Cerebellar nuclear complex (tissue), 1 donor: ENCODE results near the gene C2CD2.

Source experiments
- DNase-seq, 2 experiments: peaks; one replicate each; lab custom pipeline; 2025; lab: John Stamatoyannopoulos, UW

Gene C2CD2

DNA sequence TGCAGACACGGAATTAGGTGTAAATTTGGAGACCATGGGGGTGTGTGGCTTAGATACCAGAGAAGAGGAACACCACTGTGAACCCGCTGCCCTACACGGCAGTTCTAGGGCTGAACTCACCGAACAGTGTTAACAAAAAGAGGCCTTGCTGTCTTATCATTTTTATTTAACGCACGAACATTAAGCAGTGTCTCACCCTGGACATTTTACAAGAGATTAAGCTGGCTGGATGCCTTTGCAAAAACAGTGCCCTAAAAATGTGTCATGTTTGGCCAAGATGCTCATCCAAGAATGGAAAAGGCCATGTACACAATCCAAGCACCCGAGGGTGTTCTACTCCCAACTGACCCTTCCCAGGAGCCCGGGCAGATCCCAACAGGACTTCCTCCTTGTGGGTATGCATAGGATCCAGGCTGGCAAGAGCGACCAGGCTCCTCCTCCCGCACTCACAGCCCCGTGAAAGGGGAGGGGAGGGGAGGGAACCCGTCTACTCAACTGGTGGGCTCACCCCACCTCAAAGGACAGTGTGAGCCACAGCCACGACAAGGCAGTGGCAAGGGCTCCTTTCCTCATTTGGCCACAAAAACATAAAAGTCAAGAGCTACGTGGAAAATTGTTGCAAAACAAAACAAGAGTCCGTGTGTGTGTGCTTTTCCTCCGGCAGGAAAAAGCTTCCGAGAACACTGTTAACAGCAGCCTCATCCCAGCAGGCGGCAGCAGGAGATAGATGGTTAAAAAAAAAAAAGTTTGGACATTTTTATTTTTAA is 20.3 kb downstream of the C2CD2 start:
- DNase-seq = no peak

DNA sequence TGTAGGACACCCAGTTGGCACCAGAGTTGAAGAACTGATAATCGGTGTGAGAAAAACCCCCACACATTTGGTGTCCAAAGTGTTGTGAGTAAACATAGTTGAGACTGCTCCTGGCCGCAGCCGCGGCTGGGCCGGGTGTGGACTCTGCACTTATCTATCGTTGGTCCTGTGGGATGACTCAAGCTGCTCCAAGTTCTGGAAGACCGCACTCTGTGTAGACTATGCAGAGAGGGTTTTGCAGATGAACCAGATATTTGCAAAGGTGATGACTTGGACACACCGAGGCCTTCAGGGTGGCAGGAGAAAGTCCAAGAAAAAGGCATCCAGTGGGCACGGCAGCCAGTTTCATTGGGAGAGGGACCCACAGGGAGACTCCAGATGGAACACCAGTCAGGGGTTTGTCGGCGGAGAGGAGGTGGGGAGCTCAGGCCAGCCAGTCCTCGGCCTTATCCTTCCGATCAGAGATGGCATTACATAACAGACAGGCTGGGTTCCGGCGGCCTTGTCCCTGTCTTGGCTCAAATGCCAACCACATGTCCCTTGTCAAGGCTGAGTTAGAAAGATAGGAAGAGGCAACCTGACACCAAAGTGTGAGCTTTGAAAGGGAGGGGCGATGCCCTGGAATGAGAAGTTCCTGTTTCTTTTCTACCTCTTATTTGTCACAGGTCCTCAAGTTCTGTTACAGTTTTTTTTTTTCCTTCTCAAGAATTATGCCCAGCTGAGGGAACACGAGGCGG is 21.1 kb downstream of the C2CD2 start:
- peak in 1 of 2 experiments; percentile 21 for DNase-seq

DNA sequence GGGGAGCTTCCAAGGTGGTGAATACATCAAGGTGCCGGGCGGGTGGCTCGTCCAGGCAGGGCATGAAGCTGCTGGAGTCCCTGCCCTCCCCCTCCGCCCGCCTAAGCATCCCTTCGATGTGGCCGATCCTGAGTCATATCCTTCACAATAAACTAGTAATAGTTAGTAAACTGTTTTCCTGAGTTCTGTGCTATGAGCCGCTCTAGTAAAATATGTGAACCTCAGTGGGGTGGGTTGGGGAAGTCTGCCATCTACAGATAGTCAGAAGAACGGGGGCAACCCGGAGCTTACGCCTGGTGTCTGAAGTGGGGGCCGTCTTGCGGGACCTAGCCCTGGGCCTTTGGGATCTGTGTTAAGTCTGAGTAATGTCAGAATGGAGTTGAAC is 21.6 kb downstream of the C2CD2 start:
- no peak for DNase-seq

DNA sequence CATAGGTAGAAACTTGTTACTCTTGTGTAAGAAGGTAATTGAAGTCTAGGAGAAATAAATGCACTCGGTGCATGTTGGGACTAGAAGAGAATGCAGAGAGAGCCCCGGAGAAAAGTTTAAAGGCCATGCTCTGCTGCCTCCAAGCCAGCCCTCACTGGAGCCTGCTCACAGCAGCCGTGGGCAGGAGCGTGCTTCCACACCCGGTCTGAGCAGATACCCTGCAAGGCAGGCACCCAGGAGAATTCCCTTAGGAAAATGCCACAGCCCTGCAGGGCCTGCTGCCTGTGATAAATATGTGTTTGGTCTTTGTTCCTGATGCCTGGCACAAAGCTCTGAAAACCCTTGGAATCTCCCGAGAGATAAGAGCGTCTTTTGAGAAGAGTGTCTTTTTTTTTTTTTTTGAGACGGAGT is 22.8 kb downstream of the C2CD2 start:
- DNase-seq = no peak

DNA sequence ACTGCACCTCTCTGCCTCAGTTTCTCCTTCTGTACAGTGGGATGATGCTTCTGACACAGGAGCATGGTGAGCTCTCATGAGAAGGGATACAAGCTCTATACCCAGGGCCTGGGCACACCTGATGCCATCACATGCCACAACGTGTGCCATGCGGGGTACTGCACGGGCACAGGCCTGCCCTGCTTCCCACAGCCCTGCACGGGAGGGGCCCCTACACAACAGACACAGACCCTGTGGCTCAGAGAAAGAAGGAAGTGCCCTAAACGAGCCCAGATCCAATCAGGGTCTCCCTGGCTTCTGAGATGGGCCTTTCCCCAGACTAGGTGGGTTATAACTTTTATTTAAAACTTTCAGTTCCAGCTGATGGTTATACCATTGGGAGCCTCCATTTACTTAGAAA is 24.6 kb downstream of the C2CD2 start:
- DNase-seq = no peak

DNA sequence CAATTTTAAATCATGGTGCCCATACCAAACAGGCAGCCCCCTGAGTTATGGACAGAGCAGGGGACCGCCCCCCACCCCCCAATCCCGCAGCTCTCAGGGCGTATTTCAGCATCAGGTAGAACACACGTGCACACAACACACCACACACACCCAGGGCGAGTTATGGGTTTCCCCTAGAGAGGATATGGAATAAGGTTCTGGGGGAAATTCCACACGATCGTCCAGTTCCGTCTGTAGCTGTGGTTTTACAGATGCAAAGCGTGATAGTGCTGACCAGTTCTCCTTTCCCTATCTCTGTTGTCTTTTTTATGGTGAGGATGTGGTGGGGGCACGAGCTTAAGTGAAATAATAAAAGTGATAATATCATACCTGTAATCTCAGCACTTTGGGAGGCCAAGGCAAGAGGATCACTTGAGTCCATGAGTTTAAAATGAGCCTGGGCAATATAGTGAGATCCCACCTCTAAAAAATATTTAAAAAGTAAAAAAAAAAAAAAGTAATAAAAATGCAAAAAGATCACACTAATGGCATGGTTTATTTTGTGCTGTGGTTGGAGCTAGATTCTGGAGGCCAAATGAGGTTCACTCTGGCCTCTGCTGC is 25.1 kb downstream of the C2CD2 start:
- DNase-seq = no peak

DNA sequence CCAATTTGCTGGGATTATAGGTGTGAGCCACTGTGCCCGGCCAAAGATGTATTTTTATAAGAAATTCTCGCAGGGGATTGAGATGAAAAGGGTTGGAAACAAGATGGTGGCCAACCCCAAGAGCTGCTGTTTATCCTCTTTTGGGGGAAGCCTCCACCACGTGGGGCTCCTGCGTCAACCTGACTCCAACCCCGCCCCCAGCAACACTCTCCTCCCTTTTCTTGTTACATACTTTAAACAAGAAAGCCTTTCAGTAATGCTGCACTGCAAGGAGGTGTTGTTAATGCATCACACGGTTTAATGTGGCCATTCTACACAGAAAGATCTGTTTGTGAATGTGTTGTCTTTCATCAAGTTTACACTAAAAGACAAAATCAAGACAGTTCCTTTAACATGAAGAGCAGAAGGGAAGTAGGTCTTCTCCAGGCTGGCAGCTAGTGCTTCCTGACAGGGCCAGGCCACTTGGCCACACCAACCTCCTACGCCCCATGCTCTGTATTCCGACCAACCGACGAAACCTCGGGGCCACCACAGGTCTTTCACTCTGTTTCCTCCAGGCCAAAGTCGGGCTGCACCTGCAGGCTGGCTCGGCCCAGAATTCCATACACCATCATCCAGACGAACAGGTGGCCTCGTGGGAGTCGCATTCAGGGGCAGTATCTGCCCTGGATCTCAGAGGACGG is 25.9 kb downstream of the C2CD2 start:
- DNase-seq = no peak

DNA sequence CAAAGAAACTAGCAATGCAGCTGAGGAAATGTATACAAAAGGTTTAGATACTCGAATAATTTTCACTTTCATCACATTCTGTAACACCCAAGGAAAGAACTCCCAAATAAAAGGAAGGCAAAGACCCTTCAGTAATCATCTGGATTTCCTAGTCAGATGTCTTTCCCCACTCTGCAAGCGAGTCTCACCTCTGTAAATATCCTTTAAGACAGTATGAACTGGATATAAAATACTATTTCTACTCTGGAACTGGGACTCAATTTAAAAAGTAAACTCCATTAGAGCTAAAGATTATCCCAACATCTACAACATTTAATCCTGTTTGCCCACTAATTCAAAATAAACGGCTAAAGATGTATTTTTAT is 27.0 kb downstream of the C2CD2 start:
- no peak for DNase-seq

DNA sequence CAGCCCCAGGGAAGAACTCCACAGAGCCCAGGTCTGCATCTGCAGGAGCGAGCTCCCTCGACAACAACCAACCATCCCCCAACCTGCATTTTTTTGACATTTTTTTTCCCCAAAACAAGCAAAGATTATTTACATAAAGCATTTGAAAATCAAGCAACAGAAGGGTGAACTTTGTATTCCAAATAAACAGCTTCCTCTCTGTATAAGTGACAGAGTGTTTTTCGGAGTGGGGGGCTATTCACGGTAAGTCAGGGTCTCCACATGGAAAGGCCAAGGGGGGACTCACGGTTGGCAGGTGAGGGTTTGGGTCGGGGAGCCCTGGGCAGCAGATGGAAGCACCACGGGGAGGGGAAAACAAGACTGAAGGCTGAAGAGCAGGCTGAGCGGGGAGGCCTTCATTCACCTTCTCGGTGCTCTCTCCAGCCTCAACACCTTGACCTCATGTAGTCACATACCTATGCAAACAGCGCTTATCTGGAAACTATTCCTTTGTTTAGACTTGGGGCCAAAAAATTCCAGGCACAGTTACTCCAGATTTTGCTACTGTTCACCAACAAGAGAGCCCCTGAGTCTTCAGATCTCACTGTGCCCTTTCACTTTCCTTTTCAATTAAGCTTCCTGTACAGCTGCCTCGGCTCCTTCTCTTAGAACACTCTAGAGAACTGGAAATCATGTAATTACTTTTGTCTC is 27.6 kb downstream of the C2CD2 start:
- no peak for DNase-seq

DNA sequence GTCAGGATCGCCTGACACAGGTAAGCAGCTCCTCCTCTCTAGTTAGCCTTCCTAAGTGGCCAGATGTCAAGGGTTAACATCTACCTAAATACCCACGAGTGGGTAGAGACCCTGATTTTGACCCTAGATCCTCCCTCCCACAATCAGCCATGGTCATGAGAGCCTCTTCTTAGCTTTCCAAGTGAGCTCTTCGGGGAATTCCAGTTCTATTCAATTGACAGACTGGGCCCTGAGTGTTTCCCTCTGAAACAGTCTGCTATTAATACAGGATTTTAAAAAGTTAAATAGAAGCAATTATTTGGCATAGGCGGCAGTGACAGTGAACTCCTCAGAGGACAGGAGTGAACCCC is 28.1 kb downstream of the C2CD2 start:
- no peak for DNase-seq

DNA sequence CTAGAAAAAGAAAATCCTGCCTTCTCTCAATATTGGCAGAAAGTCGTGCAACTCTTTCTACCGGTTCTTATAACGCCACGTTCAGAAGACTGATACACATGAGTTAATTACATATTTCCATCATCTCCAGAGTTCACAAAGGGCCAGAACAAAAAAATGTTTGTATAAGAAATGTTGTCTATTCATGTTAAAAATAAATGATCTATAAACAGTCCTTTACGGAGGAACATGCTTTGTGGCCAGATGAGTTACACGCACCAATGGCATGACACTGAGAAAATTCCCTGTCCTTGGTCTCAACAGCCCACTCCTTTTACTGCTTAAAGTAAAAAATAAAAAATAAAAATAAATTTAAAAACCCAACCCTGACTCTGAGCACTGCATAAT is 29.5 kb downstream of the C2CD2 start:
- DNase-seq = no peak

DNA sequence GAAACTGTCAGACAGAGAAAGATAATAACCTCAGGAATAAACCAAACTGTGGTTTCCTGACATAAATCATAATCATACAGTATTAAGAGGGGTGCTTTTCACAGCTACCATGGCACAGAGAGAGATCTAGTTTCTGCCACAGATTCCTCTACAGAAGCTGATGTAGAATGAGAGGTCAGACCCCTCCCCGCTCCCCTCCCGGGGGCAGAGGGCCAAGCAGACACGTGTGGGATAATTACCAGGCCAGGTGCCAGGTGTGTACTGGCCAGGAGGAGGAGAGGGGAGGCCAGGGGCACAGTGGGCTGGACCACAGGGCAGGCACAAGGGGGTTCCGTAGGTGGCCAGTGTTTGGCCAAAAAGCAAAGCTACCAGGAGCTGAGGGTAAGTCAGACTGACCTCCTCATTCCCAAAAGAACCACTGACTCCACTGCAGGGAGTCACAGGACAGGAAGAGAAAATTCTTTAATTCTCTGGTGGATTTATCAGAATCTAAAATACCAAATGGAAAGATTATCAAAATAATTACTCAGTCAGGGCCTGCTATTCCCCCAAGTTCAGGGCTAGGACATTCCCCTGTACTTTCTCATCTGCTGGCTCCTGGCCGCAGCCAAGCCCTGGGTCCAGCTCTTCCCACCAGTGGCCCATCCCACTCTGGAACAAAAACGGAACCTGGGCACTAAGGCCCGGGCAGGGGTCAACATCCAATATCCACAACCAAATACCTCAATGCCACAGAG is 30.0 kb downstream of the C2CD2 start:
- DNase-seq = no peak

DNA sequence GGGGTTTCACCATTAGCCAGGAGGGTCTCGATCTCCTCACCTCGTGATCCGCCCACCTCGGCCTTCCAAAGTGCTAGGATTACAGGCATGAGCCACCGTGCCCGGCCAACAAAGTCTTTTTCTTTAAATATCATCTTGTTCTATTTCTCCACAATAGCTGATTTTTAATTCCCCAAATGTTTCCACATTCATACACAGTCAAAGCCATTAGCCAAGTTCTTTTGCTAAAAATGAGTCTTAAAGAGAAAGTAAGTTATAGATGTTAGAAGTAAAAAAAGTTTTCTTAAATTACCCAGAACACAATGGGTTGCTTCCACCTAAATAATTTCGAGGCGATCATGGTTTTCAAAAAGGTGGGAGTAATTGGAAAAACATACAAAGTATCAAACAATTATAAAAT is 30.6 kb downstream of the C2CD2 start:
- DNase-seq = no peak

DNA sequence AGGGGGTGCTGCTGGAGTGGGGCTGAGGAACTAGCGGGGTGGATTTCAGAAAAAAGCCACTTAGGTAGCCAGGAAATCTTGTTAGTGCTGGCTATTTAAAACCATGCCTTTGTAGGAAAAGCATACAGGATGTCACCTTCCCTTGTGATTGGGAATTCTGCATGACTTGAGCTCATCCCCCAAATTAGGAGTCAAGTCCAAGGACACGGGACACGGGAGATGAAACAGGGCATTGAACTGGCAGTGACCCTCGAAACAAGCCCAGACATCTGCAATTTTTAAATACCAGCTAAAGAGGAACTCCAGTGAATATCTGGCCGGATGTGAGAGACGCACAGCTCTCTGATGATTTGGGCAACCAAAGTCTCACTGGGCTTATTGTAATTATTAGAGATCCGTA is 32.8 kb downstream of the C2CD2 start:
- no peak for DNase-seq

DNA sequence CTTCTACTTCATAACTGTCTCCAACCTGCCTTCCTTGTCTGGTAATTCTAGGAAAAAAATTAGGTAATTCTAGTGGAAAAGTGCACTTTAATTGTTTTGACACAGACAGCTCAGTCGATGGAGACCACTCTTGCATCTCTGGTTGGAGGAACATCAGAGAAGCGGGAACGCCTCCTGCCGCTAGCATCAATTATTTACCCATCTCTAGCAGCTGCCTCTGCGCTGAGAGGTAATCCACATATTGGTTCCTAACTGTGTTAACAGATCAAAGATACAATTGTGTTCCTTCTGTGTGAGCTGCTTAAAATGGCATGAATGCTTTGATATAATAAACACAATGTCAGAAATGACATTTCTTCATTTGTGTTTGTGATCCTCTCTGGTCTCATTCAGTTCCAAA is 33.3 kb downstream of the C2CD2 start:
- no peak for DNase-seq

DNA sequence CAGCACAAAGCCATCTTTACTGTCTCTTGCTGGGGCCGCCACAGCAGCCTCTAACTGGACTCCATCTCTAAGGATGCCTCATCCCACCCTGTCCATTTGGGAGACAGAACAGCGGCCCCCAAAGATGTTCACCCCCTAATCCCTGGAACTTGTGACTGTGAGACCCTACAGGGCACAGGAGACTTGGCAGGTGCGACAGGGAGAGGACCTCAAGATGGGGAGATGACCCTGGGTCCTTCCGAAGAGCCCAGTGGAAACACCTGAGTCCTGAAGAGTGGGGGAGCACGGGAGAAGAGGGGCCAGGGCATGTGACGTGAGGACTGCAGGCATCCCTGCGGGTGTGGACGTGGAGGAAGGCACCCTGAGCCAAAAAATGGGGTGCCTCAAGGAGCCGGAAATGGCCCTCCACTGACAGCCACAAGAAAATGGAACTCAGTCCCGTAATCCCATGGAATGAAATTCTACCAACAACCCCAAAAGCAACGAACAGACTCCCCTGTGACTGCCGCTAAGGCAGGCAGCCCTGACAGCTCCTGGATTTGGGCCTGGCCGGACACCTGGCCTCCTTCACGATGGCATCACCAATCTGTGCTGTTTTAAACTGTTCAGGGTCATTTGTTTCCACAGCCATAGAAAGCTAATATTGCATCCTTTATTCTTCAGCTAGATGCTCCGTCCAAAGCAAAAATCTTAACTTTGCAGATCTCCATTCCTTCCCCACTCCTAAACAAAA is 34.0 kb downstream of the C2CD2 start:
- DNase-seq = no peak

DNA sequence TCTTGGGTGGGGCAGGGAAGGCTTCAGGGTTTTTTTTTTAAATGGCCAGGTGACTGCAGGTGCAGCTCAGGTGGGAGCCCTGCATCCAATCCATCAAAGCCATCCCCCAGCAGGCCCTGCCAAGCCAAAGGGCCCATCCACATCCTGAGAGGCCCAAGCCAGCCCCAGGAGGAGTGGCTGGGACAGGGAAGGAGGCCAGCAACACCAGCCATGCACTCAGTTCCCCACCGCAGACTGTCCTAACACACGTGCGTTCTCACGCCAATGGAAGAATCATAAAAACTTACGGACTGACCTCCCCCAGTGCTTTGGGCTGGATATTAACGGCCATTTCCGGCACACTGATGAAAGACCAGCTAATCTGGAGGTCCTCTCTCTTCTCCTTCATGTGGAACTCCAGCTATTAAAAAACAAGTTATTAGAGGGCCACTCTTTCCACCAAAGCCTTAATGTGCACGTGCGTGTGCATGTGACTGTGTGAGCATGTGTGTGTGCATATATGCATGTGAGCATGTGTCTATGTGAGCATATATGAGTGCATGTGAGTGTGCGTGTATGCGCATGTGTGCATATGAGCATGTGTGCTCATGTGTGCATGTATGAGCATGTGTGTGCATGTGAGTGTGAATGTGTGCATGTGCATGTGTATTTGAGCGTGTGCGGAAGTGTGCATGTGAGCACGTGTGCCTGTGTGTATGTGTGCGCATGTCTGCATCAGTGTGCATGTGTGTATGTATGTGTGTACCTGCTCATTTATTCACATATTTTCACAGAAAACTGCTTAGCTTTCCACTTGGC is 35.1 kb downstream of the C2CD2 start:
- no peak for DNase-seq

DNA sequence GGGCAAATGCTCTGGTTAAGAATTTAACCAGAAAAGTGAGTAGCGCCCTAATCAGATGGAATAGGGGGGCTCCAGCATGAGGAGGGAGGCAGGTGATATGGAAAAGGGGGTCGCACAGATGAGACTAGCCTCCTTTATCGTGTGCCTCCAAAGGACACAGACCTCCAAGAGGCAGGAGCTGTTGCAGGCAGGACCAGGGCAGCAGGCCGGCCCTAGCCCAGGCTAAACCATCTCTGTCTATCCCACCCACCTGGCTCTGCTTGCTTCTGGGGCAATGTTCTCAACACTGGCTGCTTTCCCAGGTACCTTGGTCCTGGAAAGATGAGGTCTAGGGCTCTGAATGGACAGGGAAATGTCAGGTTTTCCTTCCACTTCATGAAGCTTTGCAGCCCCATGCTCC is 36.3 kb downstream of the C2CD2 start:
- DNase-seq = no peak

DNA sequence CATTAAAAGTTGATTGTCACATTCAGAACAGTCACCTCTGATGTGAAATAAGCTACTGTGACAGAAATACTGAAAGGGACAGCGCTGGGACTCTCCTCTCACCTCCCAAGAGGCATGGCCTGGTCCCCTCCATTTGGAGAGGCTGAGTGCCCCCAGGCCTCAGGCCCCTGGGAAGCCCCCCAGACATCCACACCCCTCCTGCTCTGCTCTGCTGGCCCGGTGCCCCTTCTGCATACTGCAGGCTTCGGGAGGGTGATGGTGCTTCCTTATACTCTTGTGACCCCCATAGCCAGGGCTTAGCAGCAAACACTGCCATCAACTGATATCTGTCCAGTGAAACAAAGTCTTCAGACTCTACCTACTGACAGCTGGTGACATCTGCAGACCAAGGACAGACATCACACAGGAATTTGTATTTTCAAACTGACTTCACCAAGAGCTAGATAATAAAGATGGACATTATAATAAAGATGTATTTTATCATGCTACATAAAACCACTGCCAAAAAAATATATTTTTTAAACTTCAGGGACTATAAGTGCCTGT is 36.9 kb downstream of the C2CD2 start:
- no peak for DNase-seq

DNA sequence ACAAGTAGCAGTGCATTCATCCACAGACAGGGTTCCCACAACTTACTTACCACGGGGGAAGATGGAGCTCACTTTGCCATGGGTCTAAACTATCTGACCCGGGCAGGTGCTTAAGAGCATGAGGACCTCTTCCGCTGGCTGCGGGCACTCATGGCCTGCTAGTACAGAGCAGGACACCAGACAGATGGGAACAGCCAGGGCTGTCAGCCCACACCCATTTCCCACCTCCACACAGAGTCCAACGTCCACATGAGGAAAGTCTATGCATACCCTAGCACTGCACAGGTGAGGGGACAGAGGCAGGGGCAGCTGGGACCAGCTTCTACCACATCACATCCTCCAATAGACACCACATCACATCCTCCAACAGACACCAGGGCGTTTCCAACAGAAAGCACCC is 38.9 kb downstream of the C2CD2 start:
- DNase-seq = no peak
